Measurements from ENCODE around the gene RSBN1. TPM values are rescaled to one million over a fixed set of nuclear protein-coding genes. Genes with fewer than 3 reads are reported as not detected.

RSBN1 gene
- total and polyA plus RNA-seq, 9 of the 15 experiments (the other 6 are each of a cell fraction or from before 2014, with no cell fraction given), result 4.5 to 24.3 (median 13.0) TPM

- TF ChIP-seq AFF1 (IDR thresholded peaks at IDR 0.05; ENCODE audit: low read depth in 1 of 2, partially characterized antibody in 2 of 2), result no peak
- no peak for TF ChIP-seq MXI1 (IDR thresholded peaks at IDR 0.05; ENCODE audit: low read depth, low read length)
- no peak for TF ChIP-seq ZNF143 (CRISPR knock-in tag; IDR thresholded peaks at IDR 0.05)
- TF ChIP-seq CSDE1 (IDR thresholded peaks at IDR 0.05), result no peak
- no peak for TF ChIP-seq ZFPM2 (CRISPR knock-in tag; IDR thresholded peaks at IDR 0.05)
- no peak for TF ChIP-seq PML (IDR thresholded peaks at IDR 0.05; ENCODE audit: low read length)
- TF ChIP-seq SMARCA5 (IDR thresholded peaks at IDR 0.05), result no peak
- no peak for TF ChIP-seq CTCF (IDR thresholded peaks at IDR 0.05 in 2 of 3, conservative IDR thresholded peaks at IDR 0.05 in 1 of 3; ENCODE audit: insufficient read depth in 2 of 3, low read depth in 1 of 3, low read length in 3 of 3)
- TF ChIP-seq KLF1 (tag; IDR thresholded peaks at IDR 0.05), result no peak
- no peak for TF ChIP-seq NFRKB (IDR thresholded peaks at IDR 0.05; ENCODE audit: low read depth)
- no peak for TF ChIP-seq KAT8 (IDR thresholded peaks at IDR 0.05; ENCODE audit: low read depth)
- no peak for TF ChIP-seq PRDM10 (IDR thresholded peaks at IDR 0.05; ENCODE audit: partially characterized antibody)
These were observed 22.4 kb upstream of the RSBN1 start (continued) for GRCh38 chr1:113834716-113835115.
